ENCODE data around the gene SERPINB6.

GRCh38 chr6:2940010-2940850, 31.1 kb downstream of the SERPINB6 start:
- TF ChIP-seq GATA2 (CRISPR knock-in tag; IDR thresholded peaks at IDR 0.05), result no peak
- TF ChIP-seq, protein P1, sequence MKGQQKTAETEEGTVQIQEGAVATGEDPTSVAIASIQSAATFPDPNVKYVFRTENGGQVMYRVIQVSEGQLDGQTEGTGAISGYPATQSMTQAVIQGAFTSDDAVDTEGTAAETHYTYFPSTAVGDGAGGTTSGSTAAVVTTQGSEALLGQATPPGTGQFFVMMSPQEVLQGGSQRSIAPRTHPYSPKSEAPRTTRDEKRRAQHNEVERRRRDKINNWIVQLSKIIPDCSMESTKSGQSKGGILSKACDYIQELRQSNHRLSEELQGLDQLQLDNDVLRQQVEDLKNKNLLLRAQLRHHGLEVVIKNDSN (IDR thresholded peaks at IDR 0.05; ENCODE audit: borderline replicate concordance, low read depth), result no peak
- TF ChIP-seq TEAD4 (IDR thresholded peaks at IDR 0.05; ENCODE audit: borderline replicate concordance, insufficient read depth), result no peak
- no peak for TF ChIP-seq CTCF (IDR thresholded peaks at IDR 0.05)
- TF ChIP-seq GABPA (IDR thresholded peaks at IDR 0.05; ENCODE audit: low read depth), result no peak
- TF ChIP-seq, protein P2, sequence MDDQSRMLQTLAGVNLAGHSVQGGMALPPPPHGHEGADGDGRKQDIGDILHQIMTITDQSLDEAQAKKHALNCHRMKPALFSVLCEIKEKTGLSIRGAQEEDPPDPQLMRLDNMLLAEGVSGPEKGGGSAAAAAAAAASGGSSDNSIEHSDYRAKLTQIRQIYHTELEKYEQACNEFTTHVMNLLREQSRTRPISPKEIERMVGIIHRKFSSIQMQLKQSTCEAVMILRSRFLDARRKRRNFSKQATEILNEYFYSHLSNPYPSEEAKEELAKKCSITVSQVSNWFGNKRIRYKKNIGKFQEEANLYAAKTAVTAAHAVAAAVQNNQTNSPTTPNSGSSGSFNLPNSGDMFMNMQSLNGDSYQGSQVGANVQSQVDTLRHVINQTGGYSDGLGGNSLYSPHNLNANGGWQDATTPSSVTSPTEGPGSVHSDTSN (IDR thresholded peaks at IDR 0.05), result no peak
- no peak for TF ChIP-seq MXI1 (IDR thresholded peaks at IDR 0.05; ENCODE audit: low read depth, low read length)
- no peak for TF ChIP-seq RAD21 (IDR thresholded peaks at IDR 0.05; ENCODE audit: low read length)

Data from SK-N-SH (cell line).